ENCODE data around the gene PTPRB.
A peak's percentile ranks its signal among the peaks of the same experiment; 100 is the strongest.

The PTPRB gene

GRCh38 chr12:70590051-70590450 is 47.2 kb downstream of the PTPRB start:
- peak overlapping the region; percentile 34 for H3K9ac ChIP-seq (ENCODE audit: low read length)
- H3K27ac ChIP-seq (ENCODE audit: low read length): no peak overlapping the region
- TF ChIP-seq, protein P1, sequence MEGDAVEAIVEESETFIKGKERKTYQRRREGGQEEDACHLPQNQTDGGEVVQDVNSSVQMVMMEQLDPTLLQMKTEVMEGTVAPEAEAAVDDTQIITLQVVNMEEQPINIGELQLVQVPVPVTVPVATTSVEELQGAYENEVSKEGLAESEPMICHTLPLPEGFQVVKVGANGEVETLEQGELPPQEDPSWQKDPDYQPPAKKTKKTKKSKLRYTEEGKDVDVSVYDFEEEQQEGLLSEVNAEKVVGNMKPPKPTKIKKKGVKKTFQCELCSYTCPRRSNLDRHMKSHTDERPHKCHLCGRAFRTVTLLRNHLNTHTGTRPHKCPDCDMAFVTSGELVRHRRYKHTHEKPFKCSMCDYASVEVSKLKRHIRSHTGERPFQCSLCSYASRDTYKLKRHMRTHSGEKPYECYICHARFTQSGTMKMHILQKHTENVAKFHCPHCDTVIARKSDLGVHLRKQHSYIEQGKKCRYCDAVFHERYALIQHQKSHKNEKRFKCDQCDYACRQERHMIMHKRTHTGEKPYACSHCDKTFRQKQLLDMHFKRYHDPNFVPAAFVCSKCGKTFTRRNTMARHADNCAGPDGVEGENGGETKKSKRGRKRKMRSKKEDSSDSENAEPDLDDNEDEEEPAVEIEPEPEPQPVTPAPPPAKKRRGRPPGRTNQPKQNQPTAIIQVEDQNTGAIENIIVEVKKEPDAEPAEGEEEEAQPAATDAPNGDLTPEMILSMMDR (IDR thresholded peaks at IDR 0.05; ENCODE audit: low read depth, low read length): peak; percentile 95
- TF ChIP-seq EZH2phosphoT487 (IDR thresholded peaks at IDR 0.05; ENCODE audit: low read depth): no peak
- H3K4me2 ChIP-seq (ENCODE audit: low read length): peak overlapping the region; percentile 83
- H2AFZ ChIP-seq (ENCODE audit: low read depth, low read length): peak overlapping the region; percentile 97
- H3K4me1 ChIP-seq (ENCODE audit: low read length): peaks cover 6% of the 10 kb centered on the region; the same call in 1 of the 2 replicates
- H3K79me2 ChIP-seq (ENCODE audit: low read length): no peaks in the 10 kb centered on the region
- H3K27me3 ChIP-seq (ENCODE audit: low read depth, low read length): no peaks in the 10 kb centered on the region
- no peaks in the 10 kb centered on the region for H3K36me3 ChIP-seq (replicated peaks; ENCODE audit: low read depth, low read length)
- peak overlapping the region; percentile 73 for H3K4me3 ChIP-seq (ENCODE audit: low read length)
- H4K20me1 ChIP-seq (ENCODE audit: insufficient read depth, low read length): no peaks in the 10 kb centered on the region
- H3K9me3 ChIP-seq (ENCODE audit: insufficient read depth, low read length): no peaks in the 10 kb centered on the region

GRCh38 chr12:70584332-70584731 is 52.9 kb downstream of the PTPRB start:
- Histone ChIP-seq H3K4me1 (ENCODE audit: low read length) (peaks cover 8% of the 10 kb centered on the region), H4K20me1 (ENCODE audit: insufficient read depth, low read length) (no peaks in the 10 kb centered on the region), H2AFZ (ENCODE audit: low read depth, low read length) (no peak overlapping the region), H3K27ac (ENCODE audit: low read length) (no peak overlapping the region), H3K27me3 (ENCODE audit: low read depth, low read length) (no peaks in the 10 kb centered on the region), H3K36me3 (replicated peaks; ENCODE audit: low read depth, low read length) (peaks cover 3% of the 10 kb centered on the region), H3K79me2 (ENCODE audit: low read length) (no peaks in the 10 kb centered on the region), H3K9ac (ENCODE audit: low read length) (no peak overlapping the region), H3K4me2 (ENCODE audit: low read length) (no peak overlapping the region), H3K4me3 (ENCODE audit: low read length) (no peak overlapping the region), H3K9me3 (ENCODE audit: insufficient read depth, low read length) (peaks cover 10% of the 10 kb centered on the region; the same call in 1 of the 2 replicates)
- TF ChIP-seq, protein P1 (IDR thresholded peaks at IDR 0.05; ENCODE audit: low read depth, low read length): no peak
- TF ChIP-seq EZH2phosphoT487 (IDR thresholded peaks at IDR 0.05; ENCODE audit: low read depth): no peak

DNA sequence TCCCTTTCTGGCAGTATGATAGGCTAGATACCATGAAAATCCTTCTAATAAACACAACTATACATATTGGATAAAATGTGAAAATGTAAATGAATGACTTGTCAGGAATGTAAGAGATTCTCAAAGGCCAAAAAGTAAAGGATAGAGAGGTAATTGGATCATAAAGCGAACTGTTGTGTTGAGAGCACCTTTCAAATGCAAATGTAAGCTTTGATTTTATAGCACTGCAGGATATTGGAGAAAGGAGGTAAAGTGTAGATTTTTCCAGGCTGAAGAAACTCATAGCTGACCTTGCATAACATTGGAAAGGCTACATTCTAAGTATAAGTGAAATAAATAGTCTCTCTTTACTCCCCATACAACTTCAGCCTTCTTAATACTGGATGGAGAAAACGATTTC is 54.0 kb downstream of the PTPRB start:
- Histone ChIP-seq H3K4me1 (ENCODE audit: low read length) (peaks cover 8% of the 10 kb centered on the region), H4K20me1 (ENCODE audit: insufficient read depth, low read length) (no peaks in the 10 kb centered on the region), H3K4me2 (ENCODE audit: low read length) (no peak overlapping the region), H2AFZ (ENCODE audit: low read depth, low read length) (no peak overlapping the region), H3K9ac (ENCODE audit: low read length) (no peak overlapping the region), H3K27me3 (ENCODE audit: low read depth, low read length) (no peaks in the 10 kb centered on the region), H3K79me2 (ENCODE audit: low read length) (no peaks in the 10 kb centered on the region), H3K36me3 (replicated peaks; ENCODE audit: low read depth, low read length) (peaks cover 3% of the 10 kb centered on the region), H3K4me3 (ENCODE audit: low read length) (no peak overlapping the region), H3K27ac (ENCODE audit: low read length) (no peak overlapping the region), H3K9me3 (ENCODE audit: insufficient read depth, low read length) (peaks cover 10% of the 10 kb centered on the region; the same call in 1 of the 2 replicates)
- TF ChIP-seq, protein P1 (IDR thresholded peaks at IDR 0.05; ENCODE audit: low read depth, low read length): no peak
- TF ChIP-seq EZH2phosphoT487 (IDR thresholded peaks at IDR 0.05; ENCODE audit: low read depth): no peak

- Histone ChIP-seq H3K4me2 (ENCODE audit: low read length) (peak overlapping the region; percentile 37), H2AFZ (ENCODE audit: low read depth, low read length) (peak overlapping the region; percentile 7; the same call in 1 of the 2 replicates), H3K4me1 (ENCODE audit: low read length) (peaks cover 11% of the 10 kb centered on the region), H3K9ac (ENCODE audit: low read length) (no peak overlapping the region), H3K4me3 (ENCODE audit: low read length) (no peak overlapping the region), H3K27ac (ENCODE audit: low read length) (no peak overlapping the region), H4K20me1 (ENCODE audit: insufficient read depth, low read length) (no peaks in the 10 kb centered on the region), H3K36me3 (replicated peaks; ENCODE audit: low read depth, low read length) (peaks cover 3% of the 10 kb centered on the region), H3K27me3 (ENCODE audit: low read depth, low read length) (no peaks in the 10 kb centered on the region), H3K9me3 (ENCODE audit: insufficient read depth, low read length) (peaks cover 10% of the 10 kb centered on the region; the same call in 1 of the 2 replicates), H3K79me2 (ENCODE audit: low read length) (no peaks in the 10 kb centered on the region)
- no peak for TF ChIP-seq EZH2phosphoT487 (IDR thresholded peaks at IDR 0.05; ENCODE audit: low read depth)
- TF ChIP-seq, protein P1 (IDR thresholded peaks at IDR 0.05; ENCODE audit: low read depth, low read length): no peak
Observed at GRCh38 chr12:70581208-70581607, 56.0 kb downstream of the PTPRB start.

Measured in OCI-LY3 (cell line).